T-helper 2 cell treated with Interferon-gamma antibody and Interleukin-4, amounts not matched to agents 5 μg/mL and 100 μg/mL, for 36 hours (primary cell): ENCODE results near the gene CEP85L.

ENCODE experiments used
- DNase-seq: peaks from one replicate; pipeline ENCODE4 v3.0.0; 2021; ENCODE audit warnings: low spot score
- H3K27ac Mint-ChIP-seq: one replicate; pipeline ENCODE4 v1.8.0; 2021; ENCODE audit warnings: mild to moderate bottlenecking, mixed read lengths
- H3K27me3 Mint-ChIP-seq: one replicate; pipeline ENCODE4 v1.8.0; 2021; ENCODE audit warnings: low read depth, mixed read lengths
- H3K36me3 Mint-ChIP-seq: one replicate; pipeline ENCODE4 v1.8.0; 2021; ENCODE audit warnings: low read depth, mixed read lengths
- H3K4me1 Mint-ChIP-seq: one replicate; pipeline ENCODE4 v1.8.0; 2021; ENCODE audit warnings: low read depth, mixed read lengths
- H3K4me3 Mint-ChIP-seq: one replicate; pipeline ENCODE4 v1.8.0; 2022; ENCODE audit warnings: mild to moderate bottlenecking, moderate library complexity, mixed read lengths
- H3K9me3 Mint-ChIP-seq: one replicate; pipeline ENCODE4 v1.8.0; 2021; ENCODE audit warnings: mixed read lengths

Gene CEP85L

DNA sequence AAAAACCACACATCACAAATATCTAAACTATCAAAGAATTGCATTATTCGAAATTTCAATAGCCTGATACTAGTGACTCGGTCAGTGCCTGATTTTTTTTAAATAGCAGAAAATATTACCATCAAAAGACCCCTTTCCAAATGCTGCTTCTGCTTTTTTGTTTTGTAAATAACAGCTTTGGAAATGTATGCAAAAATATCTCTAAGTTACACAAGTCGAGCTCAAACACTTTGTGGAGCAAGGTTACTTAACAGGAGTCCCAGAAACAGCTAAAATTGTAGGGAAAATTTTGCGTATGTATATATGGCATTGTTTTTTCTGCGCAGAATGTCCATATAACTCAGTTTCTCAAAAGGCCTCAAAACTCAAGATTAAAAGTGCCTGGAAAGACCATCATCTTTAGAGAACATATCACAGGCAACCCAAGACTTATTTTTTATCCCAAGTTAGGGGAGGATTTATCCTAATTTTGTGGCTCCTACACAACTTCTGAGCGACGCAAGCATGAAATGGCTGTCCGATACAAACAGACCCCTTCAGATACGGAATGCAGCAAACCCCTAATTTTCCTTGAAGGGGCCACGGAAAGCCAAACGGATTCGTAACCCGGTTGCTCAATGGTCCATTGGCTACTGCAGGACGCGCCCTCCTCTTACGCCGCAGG is 1.3 kb downstream of the CEP85L start:
- peaks cover 18% of the 10 kb centered on the region for H3K36me3 Mint-ChIP-seq
- no peaks in the 10 kb centered on the region for H3K27me3 Mint-ChIP-seq
- no peak for DNase-seq
- peaks cover 25% of the 10 kb centered on the region for H3K4me1 Mint-ChIP-seq
- H3K27ac Mint-ChIP-seq: peak overlapping the region; percentile 81
- H3K4me3 Mint-ChIP-seq: peak overlapping the region; percentile 78
- no peaks in the 10 kb centered on the region for H3K9me3 Mint-ChIP-seq

DNA sequence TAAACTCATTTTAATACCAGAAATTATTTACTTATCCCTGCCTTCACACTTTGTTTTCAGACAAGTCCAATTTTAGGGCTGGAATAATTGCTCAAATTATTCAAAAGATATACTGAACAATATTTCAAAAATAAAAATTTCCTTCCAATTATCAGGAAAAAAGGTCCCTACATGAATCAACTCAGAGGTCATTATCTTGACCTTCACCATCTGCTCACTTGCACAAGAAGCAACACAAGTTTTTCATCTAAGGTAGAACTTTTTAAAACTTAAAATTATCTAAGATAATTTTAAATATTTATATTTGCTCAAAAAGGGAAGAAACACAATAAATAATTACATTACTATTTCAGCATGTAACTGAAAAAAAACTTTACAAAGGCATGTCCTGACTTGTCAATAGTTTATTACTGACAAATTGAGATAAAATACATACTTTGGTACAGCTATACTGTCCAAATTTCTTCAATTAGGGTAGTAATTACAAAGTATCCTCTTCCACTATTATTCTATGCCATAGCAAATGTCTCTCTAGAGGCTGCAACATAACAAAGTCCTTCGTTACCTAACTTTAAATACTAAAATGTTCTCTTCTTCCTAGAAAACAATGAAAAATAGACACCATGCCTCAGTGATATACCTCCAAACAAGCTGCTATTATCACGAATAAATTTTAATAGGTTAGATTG is 2.4 kb downstream of the CEP85L start:
- Mint-ChIP-seq H3K4me1 (peaks cover 34% of the 10 kb centered on the region), H3K36me3 (peaks cover 13% of the 10 kb centered on the region), H3K27ac (no peak overlapping the region), H3K27me3 (no peaks in the 10 kb centered on the region), H3K9me3 (no peaks in the 10 kb centered on the region), H3K4me3 (peak overlapping the region; percentile 78)
- no peak for DNase-seq

DNA sequence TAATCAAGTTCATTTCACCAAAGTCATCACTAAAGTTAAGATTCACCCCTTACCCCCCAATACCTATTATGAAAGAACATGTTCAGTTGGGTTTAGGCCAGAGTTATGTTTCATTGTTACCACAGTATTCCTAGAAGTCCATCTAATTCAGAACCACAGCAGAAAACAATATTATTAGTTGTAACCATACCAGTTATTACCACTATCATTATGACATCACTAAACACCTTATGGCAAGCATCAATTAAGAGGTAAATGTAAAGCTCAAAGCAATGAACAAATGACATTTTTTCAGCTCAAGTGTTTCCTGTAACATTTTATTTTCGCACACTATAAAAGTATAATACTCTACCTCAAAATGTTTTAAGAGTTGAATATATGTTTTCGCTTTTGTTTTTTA is 4.4 kb downstream of the CEP85L start:
- H3K36me3 Mint-ChIP-seq: peaks cover 9% of the 10 kb centered on the region
- H3K9me3 Mint-ChIP-seq: no peaks in the 10 kb centered on the region
- peaks cover 31% of the 10 kb centered on the region for H3K4me1 Mint-ChIP-seq
- no peak overlapping the region for H3K4me3 Mint-ChIP-seq
- no peak overlapping the region for H3K27ac Mint-ChIP-seq
- H3K27me3 Mint-ChIP-seq: no peaks in the 10 kb centered on the region
- no peak for DNase-seq

DNA sequence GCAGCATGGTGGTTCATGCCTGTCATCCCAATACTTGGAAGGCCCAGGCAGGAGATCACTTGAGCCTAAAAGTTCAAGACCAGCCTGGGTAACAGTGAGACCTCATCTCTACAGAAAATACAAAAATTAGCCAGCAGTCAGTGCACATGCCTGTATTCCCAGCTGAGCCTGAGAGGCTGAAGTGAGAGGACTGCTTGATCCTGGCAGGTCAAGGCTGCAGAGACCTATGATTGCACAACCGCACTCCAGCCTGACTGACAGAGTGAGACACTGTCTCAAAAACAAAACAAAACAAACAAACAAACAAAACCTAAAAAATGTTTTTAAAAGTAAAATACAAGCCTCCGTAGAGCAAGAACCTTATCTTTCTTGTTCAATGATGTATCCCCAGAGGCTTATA is 6.0 kb downstream of the CEP85L start:
- Mint-ChIP-seq H3K36me3 (peaks cover 8% of the 10 kb centered on the region), H3K4me3 (no peak overlapping the region), H3K9me3 (no peaks in the 10 kb centered on the region), H3K27ac (no peak overlapping the region), H3K4me1 (peaks cover 30% of the 10 kb centered on the region), H3K27me3 (no peaks in the 10 kb centered on the region)
- DNase-seq: no peak

DNA sequence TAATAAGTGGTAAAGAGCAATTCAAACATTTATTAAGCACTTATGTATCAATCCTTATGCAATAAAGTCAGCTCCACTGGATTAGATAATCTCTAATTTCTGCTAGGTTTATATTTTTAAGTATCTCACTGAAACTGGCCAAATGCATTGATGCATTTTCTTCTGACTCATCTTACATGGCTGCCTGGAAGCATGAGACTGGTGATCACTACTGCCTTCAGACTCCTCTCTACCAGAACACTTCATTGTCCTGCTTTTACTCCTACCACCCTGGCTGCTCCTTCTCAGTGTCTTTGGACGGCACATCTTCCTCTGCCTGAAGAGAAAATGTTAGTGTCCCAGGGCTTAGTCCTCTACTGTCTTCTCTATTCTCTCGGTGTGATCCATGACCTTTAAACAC is 7.4 kb downstream of the CEP85L start:
- Mint-ChIP-seq H3K4me3 (no peak overlapping the region), H3K27me3 (no peaks in the 10 kb centered on the region), H3K9me3 (no peaks in the 10 kb centered on the region), H3K36me3 (peaks cover 8% of the 10 kb centered on the region), H3K4me1 (peaks cover 30% of the 10 kb centered on the region), H3K27ac (no peak overlapping the region)
- DNase-seq: no peak

DNA sequence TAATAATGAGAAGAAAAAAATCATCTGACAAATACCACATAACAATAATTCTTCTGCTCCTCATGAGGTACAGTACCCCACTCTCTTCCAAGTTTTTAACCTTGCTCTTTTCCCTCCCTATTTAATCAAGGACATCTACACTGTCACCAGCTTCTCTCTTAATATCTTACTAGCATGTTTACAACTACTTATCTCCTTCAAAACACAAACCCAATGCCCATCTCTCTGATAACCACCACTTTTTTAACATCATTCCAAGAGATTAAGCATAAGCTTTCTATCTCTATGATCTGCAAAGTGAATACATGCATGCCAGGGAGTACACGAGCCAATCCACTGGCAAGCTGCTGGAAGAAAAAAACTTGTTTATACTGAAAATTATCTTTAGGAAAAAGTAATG is 10.3 kb downstream of the CEP85L start:
- no peak for DNase-seq
- Mint-ChIP-seq H3K9me3 (no peaks in the 10 kb centered on the region), H3K36me3 (peaks cover 14% of the 10 kb centered on the region), H3K27ac (no peak overlapping the region), H3K27me3 (no peaks in the 10 kb centered on the region), H3K4me3 (no peak overlapping the region), H3K4me1 (peaks cover 29% of the 10 kb centered on the region)

DNA sequence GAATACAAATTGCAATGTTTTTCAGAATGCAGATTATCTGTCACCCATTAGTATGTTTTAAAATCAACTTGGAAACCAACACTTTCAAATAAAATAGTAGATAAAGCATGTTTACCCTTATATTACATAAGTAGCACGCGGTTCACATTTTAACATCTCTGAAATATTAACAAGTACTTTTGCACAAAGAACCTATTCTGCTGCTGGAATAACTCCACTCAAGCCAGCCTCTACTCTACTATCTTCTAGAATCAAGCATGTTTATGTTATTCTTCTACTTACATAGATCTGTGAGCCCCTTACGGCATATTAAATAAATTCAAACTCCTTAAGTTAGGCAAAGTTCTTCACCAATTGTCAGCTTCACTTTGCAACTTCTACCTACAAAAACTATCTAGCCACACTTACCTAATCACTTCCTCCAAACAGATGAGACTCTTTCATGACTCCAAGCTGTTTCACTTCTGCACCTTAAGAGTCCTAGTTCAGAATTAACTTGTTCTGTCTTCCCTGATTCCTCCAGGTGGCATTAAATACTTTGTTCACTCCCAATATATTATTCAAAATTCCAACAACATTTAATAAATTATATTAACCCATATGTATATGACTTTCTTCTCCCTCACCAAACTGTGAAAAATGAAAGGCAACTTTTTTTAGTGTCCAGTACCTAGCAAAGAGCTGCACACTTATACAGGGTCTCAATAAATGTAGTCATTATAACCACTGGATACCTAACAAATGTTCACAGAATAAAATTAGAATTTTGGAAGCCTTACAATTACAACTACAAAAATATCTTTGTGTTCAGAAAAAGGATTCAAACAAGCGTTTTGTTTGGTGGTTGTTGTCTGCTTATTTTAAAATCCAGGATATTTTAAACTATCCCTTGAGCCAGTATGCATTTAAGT is 12.1 kb downstream of the CEP85L start:
- DNase-seq: no peak
- H3K4me1 Mint-ChIP-seq: peaks cover 27% of the 10 kb centered on the region
- H3K27me3 Mint-ChIP-seq: no peaks in the 10 kb centered on the region
- H3K9me3 Mint-ChIP-seq: no peaks in the 10 kb centered on the region
- H3K27ac Mint-ChIP-seq: peak overlapping the region; percentile 7
- peaks cover 16% of the 10 kb centered on the region for H3K36me3 Mint-ChIP-seq
- no peak overlapping the region for H3K4me3 Mint-ChIP-seq

DNA sequence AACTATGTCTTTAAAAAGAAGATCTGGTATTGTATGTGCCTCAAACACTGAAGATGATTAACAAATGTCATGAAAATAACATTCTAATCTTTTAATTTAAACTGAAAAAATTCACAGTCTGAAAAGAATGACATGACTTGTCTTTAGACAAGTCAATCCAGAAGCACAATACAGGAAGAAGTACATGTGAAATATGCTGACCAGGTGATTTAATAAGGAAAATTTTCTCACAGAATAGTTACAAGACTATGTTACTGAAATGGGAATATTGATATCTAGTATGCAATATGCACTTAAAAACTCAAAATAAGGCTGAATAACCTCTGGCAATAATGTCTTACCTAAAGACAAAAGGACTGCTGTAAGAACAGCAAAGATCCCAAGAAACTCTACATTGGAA is 13.1 kb downstream of the CEP85L start:
- peaks cover 24% of the 10 kb centered on the region for H3K4me1 Mint-ChIP-seq
- no peak for DNase-seq
- H3K4me3 Mint-ChIP-seq: no peak overlapping the region
- no peak overlapping the region for H3K27ac Mint-ChIP-seq
- peaks cover 19% of the 10 kb centered on the region for H3K36me3 Mint-ChIP-seq
- H3K9me3 Mint-ChIP-seq: no peaks in the 10 kb centered on the region
- H3K27me3 Mint-ChIP-seq: no peaks in the 10 kb centered on the region

DNA sequence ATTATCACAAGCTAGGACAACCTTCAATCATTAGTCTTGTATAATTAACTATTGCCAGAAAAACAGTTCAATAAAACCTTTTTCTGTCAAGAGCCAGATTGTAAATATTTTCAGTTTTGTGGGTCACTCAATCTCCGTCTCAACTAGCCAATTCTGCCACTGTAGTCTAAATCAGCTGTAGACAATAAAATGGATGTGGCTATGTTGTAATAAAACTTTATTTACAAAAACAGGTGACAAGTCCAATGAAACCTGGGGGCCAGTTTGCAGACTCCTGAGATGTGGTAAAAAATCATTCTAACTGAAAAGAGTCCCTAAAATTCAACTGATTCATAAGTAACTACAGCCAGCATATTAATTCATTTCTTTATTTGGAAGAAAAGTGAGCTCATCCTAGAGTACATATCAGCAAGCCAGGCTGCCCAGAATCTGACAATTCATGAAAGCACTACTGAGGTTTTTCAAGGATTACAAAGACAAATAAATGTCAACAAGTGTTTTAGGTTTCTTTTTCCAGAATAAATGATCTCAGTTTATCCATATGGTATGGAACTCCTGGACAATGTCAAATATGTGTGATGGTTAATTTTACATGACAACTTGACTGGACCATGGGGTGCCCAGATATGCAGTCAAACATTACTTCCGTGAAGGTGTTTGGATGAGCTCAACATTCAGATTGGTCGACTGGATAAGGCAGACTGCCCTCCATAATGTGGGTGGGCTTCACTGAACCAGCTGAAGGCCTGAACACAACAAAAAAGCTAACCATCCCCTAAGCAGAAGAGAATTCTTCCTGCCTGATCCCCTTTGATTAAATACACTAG is 15.3 kb downstream of the CEP85L start:
- no peaks in the 10 kb centered on the region for H3K9me3 Mint-ChIP-seq
- peaks cover 26% of the 10 kb centered on the region for H3K4me1 Mint-ChIP-seq
- no peaks in the 10 kb centered on the region for H3K27me3 Mint-ChIP-seq
- no peak overlapping the region for H3K27ac Mint-ChIP-seq
- H3K4me3 Mint-ChIP-seq: no peak overlapping the region
- peaks cover 34% of the 10 kb centered on the region for H3K36me3 Mint-ChIP-seq
- DNase-seq: no peak

DNA sequence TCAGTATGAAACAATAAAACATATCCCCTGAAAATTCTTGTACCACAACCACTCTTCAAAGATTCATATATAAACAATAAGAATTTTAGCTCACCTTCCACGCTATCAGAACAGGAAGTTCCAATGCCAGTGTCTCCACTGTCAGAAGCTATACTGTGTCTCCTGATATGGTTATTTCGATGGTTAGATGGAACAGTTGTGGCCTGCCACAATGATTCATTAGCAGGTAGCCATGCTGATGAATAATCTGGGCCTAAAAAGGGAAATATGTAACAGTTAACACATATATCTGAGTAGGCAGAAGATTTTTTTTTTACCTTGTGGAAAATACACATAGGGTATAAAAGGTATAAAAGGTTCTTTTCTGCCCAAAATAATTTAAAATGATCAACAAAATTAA is 19.0 kb downstream of the CEP85L start:
- peaks cover 59% of the 10 kb centered on the region for H3K36me3 Mint-ChIP-seq
- peak; percentile 38 for DNase-seq
- H3K4me1 Mint-ChIP-seq: peaks cover 15% of the 10 kb centered on the region
- no peak overlapping the region for H3K4me3 Mint-ChIP-seq
- no peaks in the 10 kb centered on the region for H3K27me3 Mint-ChIP-seq
- peaks cover 8% of the 10 kb centered on the region for H3K9me3 Mint-ChIP-seq
- no peak overlapping the region for H3K27ac Mint-ChIP-seq

DNA sequence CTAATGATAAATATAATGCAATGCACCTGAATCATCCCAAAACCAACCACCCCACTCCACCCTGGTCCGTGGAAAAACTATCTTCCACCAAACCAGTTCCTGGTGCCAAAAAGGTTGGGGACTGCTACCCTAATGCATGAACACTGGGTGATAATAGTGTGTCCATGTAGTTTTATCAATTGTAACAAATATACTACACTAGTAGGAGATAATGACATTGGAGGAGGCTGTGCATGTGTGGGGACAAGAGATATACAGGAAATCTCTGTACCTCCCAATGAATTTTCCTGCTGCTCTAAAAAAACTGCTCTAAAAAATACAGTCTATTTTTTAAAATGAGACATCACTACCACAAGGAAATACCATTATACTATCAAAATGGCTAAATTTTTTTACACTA is 20.5 kb downstream of the CEP85L start:
- no peak overlapping the region for H3K27ac Mint-ChIP-seq
- H3K4me1 Mint-ChIP-seq: peaks cover 15% of the 10 kb centered on the region
- peaks cover 66% of the 10 kb centered on the region for H3K36me3 Mint-ChIP-seq
- DNase-seq: no peak
- no peak overlapping the region for H3K4me3 Mint-ChIP-seq
- H3K27me3 Mint-ChIP-seq: no peaks in the 10 kb centered on the region
- peaks cover 23% of the 10 kb centered on the region for H3K9me3 Mint-ChIP-seq

DNA sequence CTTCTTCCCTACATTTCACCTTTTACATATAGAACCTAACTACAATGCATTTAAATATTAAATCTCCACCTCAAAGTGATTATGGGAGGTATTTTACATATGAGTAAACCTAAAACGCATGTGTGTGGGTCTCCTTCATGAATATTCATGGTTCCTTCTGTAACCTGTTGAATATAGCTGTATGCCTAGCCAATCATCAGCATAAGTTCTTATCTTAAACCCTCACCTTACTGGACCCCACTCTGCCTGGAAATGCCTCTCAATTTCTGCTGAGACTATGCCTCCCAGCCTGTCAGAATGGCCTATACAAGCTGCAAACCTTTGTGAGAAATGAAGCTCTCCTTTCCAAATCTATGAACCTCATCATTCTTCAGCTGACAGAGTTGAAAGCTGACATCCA is 21.3 kb downstream of the CEP85L start:
- H3K36me3 Mint-ChIP-seq: peaks cover 71% of the 10 kb centered on the region
- H3K9me3 Mint-ChIP-seq: peaks cover 26% of the 10 kb centered on the region
- no peak overlapping the region for H3K4me3 Mint-ChIP-seq
- DNase-seq: no peak
- H3K27ac Mint-ChIP-seq: no peak overlapping the region
- no peaks in the 10 kb centered on the region for H3K27me3 Mint-ChIP-seq
- peaks cover 9% of the 10 kb centered on the region for H3K4me1 Mint-ChIP-seq

DNA sequence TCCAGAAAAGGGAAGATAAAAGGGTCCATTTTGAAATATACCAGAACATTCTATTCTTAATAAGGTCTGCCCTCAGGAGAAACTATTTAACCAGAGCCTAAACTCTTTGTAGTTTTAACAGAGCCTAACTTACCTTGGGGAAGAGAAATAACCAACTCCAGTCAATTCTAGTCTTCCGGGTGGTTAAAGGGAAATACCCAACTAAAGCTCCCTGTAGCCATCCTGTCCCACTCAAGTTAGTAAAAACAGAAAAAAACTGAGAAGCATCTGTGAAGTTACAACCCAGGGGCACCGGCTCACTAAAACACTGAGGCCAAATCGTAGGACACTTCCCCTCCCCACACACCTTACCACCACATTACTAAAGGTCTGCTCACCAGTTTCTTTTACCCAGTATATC is 23.7 kb downstream of the CEP85L start:
- peaks cover 7% of the 10 kb centered on the region for H3K4me1 Mint-ChIP-seq
- H3K27me3 Mint-ChIP-seq: no peaks in the 10 kb centered on the region
- peaks cover 69% of the 10 kb centered on the region for H3K36me3 Mint-ChIP-seq
- H3K9me3 Mint-ChIP-seq: peaks cover 26% of the 10 kb centered on the region
- no peak overlapping the region for H3K27ac Mint-ChIP-seq
- no peak for DNase-seq
- no peak overlapping the region for H3K4me3 Mint-ChIP-seq
